Neuronal stem cell (in vitro differentiated cells): ENCODE results near the gene RANBP10.
"Not testable (repeated sequence)": the region's sequence is repeated elsewhere in the genome, so short reads cannot be mapped to it uniquely, and the experiment has no call there.

Experiments used
- DNase-seq: peaks from one replicate; pipeline ENCODE4 v3.0.0-alpha.2; 2013; ENCODE audit warnings: low spot score
- H2AFZ ChIP-seq: one replicate; pipeline ENCODE4 v1.6.1; 2013; ENCODE audit warnings: mild to moderate bottlenecking, low read length, inconsistent platforms
- H2AK5ac ChIP-seq: 2 replicates; pipeline ENCODE4 v1.6.1; 2013; ENCODE audit warnings: low read depth, mild to moderate bottlenecking, inconsistent platforms, low read length, moderate library complexity, mixed read lengths
- H2BK120ac ChIP-seq: 2 replicates; pipeline ENCODE4 v1.6.1; 2013; ENCODE audit warnings: low read depth, mild to moderate bottlenecking, inconsistent platforms, low read length, moderate library complexity, mixed read lengths
- H2BK12ac ChIP-seq: one replicate; pipeline ENCODE4 v1.6.1; 2013; ENCODE audit warnings: low read length, inconsistent platforms
- H2BK15ac ChIP-seq: 2 replicates; pipeline ENCODE4 v1.6.1; 2013; ENCODE audit warnings: mild to moderate bottlenecking, low read length, inconsistent platforms, mixed read lengths
- H2BK5ac ChIP-seq: one replicate; pipeline ENCODE4 v1.6.1; 2013; ENCODE audit warnings: inconsistent platforms, mild to moderate bottlenecking, low read length, moderate library complexity
- H3K14ac ChIP-seq: one replicate; pipeline ENCODE4 v1.6.1; 2013; ENCODE audit warnings: low read length, inconsistent platforms
- H3K18ac ChIP-seq: 2 replicates; pipeline ENCODE4 v1.6.1; 2013; ENCODE audit warnings: low read length, inconsistent platforms
- H3K23ac ChIP-seq: 2 replicates; pipeline ENCODE4 v1.6.1; 2013; ENCODE audit warnings: low read depth, mild to moderate bottlenecking, mixed read lengths, low read length, inconsistent platforms; ENCODE audit not compliant: poor library complexity
- H3K27ac ChIP-seq: replicated peaks from 3 replicates; pipeline ENCODE4 v1.5.1; 2013; ENCODE audit warnings: low read length, inconsistent platforms
- H3K27me3 ChIP-seq, 3 experiments: 2 replicates each; pipeline ENCODE4 v1.6.1; 2013; ENCODE audit warnings: low read length in 3 of 3, mild to moderate bottlenecking in 2 of 3, inconsistent platforms in 1 of 3, low read depth in 1 of 3, mixed read lengths in 1 of 3, moderate library complexity in 1 of 3; ENCODE audit not compliant: control insufficient read depth in 3 of 3, insufficient read depth in 3 of 3
- H3K36me3 ChIP-seq, 2 donors: replicated peaks in 1 of 2; 2 replicates each; pipeline ENCODE4 v1.6.1; 2013; ENCODE audit warnings: low read length in 2 of 2; ENCODE audit not compliant: control insufficient read depth in 2 of 2, insufficient read depth in 2 of 2
- H3K4ac ChIP-seq: 2 replicates; pipeline ENCODE4 v1.6.1; 2013; ENCODE audit warnings: inconsistent platforms, mild to moderate bottlenecking, low read length, moderate library complexity
- H3K4me1 ChIP-seq, 2 donors: 1 replicate in 1 of 2; 2 replicates in 1 of 2; pipeline ENCODE4 v1.6.1; 2013; ENCODE audit warnings: low read length in 2 of 2, low read depth in 1 of 2; ENCODE audit not compliant: control insufficient read depth in 2 of 2, insufficient read depth in 1 of 2
- H3K4me2 ChIP-seq: one replicate; pipeline ENCODE4 v1.6.1; 2013; ENCODE audit warnings: mild to moderate bottlenecking, low read length, inconsistent platforms; ENCODE audit not compliant: insufficient read depth, poor library complexity, severe bottlenecking
- H3K4me3 ChIP-seq, 2 donors: 2 replicates each; pipeline ENCODE4 v1.5.1; 2013; ENCODE audit warnings: low read length in 2 of 2, mild to moderate bottlenecking in 2 of 2, inconsistent platforms in 1 of 2, moderate library complexity in 1 of 2
- H3K79me1 ChIP-seq: one replicate; pipeline ENCODE4 v1.6.1; 2013; ENCODE audit warnings: low read depth, mild to moderate bottlenecking, inconsistent platforms, low read length, moderate library complexity
- H3K9ac ChIP-seq: one replicate; pipeline ENCODE4 v1.6.1; 2013; ENCODE audit warnings: mild to moderate bottlenecking, low read depth, low read length, inconsistent platforms; ENCODE audit not compliant: poor library complexity
- H3K9me3 ChIP-seq, 2 donors: replicated peaks in 1 of 2; 2 replicates each; pipeline versions ENCODE3 to v1.6.1; 2013; ENCODE audit warnings: low read length in 2 of 2, mild to moderate bottlenecking in 2 of 2, inconsistent platforms in 1 of 2, low read depth in 1 of 2, mixed read lengths in 1 of 2, moderate library complexity in 1 of 2; ENCODE audit not compliant: control insufficient read depth in 2 of 2, insufficient read depth in 1 of 2
- H4K8ac ChIP-seq: one replicate; pipeline ENCODE4 v1.6.1; 2013; ENCODE audit warnings: low read depth, mild to moderate bottlenecking, inconsistent platforms, low read length, moderate library complexity
- H4K91ac ChIP-seq: one replicate; pipeline ENCODE4 v1.6.1; 2013; ENCODE audit warnings: low read length, low read depth, mild to moderate bottlenecking, inconsistent platforms; ENCODE audit not compliant: poor library complexity
- WGBS, 2 donors: extraction: QIAGEN DNeasy Blood & Tissue Kit; methylation state at CpG; one replicate each; pipeline ENCODE4 v1.1.7; 2013; ENCODE audit warnings: missing lambda C conversion rate in 2 of 2, mixed read lengths in 1 of 2; ENCODE audit not compliant: insufficient read length in 2 of 2, insufficient replicate concordance in 1 of 2; ENCODE audit errors: extremely low coverage in 2 of 2; 5-methylcytosine and 5-hydroxymethylcytosine counted together

The RANBP10 gene

GRCh38 chr16:67697422-67698185 is 108.8 kb downstream of the RANBP10 start:
- Histone ChIP-seq H3K4ac (no peak overlapping the region), H3K4me1 (no peaks in the 10 kb centered on the region), H3K18ac (no peak overlapping the region), H3K14ac (no peak overlapping the region), H2BK12ac (no peak overlapping the region), H3K36me3 (peaks cover 3 to 19% of the 10 kb centered on the region in 2 donors), H3K79me1 (no peaks in the 10 kb centered on the region), H2BK5ac (no peak overlapping the region), H3K9ac (no peak overlapping the region), H2BK15ac (no peak overlapping the region), H3K9me3 (peaks cover 3 to 13% of the 10 kb centered on the region in 2 donors), H3K4me2 (no peak overlapping the region), H3K23ac (no peak overlapping the region), H2AFZ (no peak overlapping the region), H2BK120ac (no peak overlapping the region), H3K27ac (no peak overlapping the region), H4K91ac (no peak overlapping the region), H3K27me3 (no peaks in the 10 kb centered on the region), H3K4me3 (no peak overlapping the region), H2AK5ac (no peak overlapping the region), H4K8ac (no peak overlapping the region)
- no peak for DNase-seq
- WGBS, 2 donors, result no CpG with 5 or more reads among the region's 4 CpGs

GRCh38 chr16:67694611-67695010 is 111.7 kb downstream of the RANBP10 start:
- H3K9ac ChIP-seq, result no peak overlapping the region
- no peaks in the 10 kb centered on the region for H3K27me3 ChIP-seq
- no CpG with 5 or more reads among the region's 2 CpGs for WGBS, 2 donors
- H3K14ac ChIP-seq, result no peak overlapping the region
- no peak overlapping the region for H3K4ac ChIP-seq
- peaks cover 0 to 9% of the 10 kb centered on the region in 2 donors for H3K9me3 ChIP-seq
- no peak overlapping the region for H2AFZ ChIP-seq
- no peak overlapping the region for H2AK5ac ChIP-seq
- no peak overlapping the region for H2BK12ac ChIP-seq
- H3K23ac ChIP-seq, result no peak overlapping the region
- no peak overlapping the region for H4K8ac ChIP-seq
- no peaks in the 10 kb centered on the region for H3K79me1 ChIP-seq
- no peak for DNase-seq
- H2BK5ac ChIP-seq, result no peak overlapping the region
- H3K4me3 ChIP-seq, result no peak overlapping the region
- no peak overlapping the region for H2BK120ac ChIP-seq
- H3K36me3 ChIP-seq, result peaks cover 5 to 26% of the 10 kb centered on the region in 2 donors
- H3K18ac ChIP-seq, result no peak overlapping the region
- H2BK15ac ChIP-seq, result no peak overlapping the region
- H3K4me1 ChIP-seq, result no peaks in the 10 kb centered on the region
- no peak overlapping the region for H3K27ac ChIP-seq
- no peak overlapping the region for H3K4me2 ChIP-seq
- H4K91ac ChIP-seq, result no peak overlapping the region

GRCh38 chr16:67693517-67694285 is 112.7 kb downstream of the RANBP10 start:
- WGBS, 2 donors, result no CpG with 5 or more reads among the region's 8 CpGs
- H3K9me3 ChIP-seq, DNase-seq, H4K8ac ChIP-seq, H2AK5ac ChIP-seq, H2BK12ac ChIP-seq, H2BK15ac ChIP-seq, H3K18ac ChIP-seq, H3K27ac ChIP-seq, H4K91ac ChIP-seq, H3K4me1 ChIP-seq, H3K27me3 ChIP-seq, H2BK120ac ChIP-seq, H3K4me3 ChIP-seq, H3K4me2 ChIP-seq, H3K79me1 ChIP-seq, H3K14ac ChIP-seq, H3K4ac ChIP-seq, H2AFZ ChIP-seq, H3K9ac ChIP-seq, H3K23ac ChIP-seq, H2BK5ac ChIP-seq: not testable (repeated sequence)
- peaks cover 5 to 21% of the 10 kb centered on the region in 2 donors for H3K36me3 ChIP-seq

- DNase-seq, result no peak
- Histone ChIP-seq H3K4ac (no peak overlapping the region), H4K91ac (no peak overlapping the region), H2AK5ac (no peak overlapping the region), H3K27me3 (peaks cover 0 to 2% (median 0%) of the 10 kb centered on the region in 3 experiments), H3K4me1 (no peaks in the 10 kb centered on the region), H3K18ac (no peak overlapping the region), H2AFZ (no peak overlapping the region), H2BK15ac (no peak overlapping the region), H3K36me3 (peaks cover 25 to 48% of the 10 kb centered on the region in 2 donors), H4K8ac (no peak overlapping the region), H3K14ac (no peak overlapping the region), H3K9ac (no peak overlapping the region), H3K23ac (no peak overlapping the region), H3K79me1 (no peaks in the 10 kb centered on the region), H3K27ac (no peak overlapping the region), H3K4me2 (no peak overlapping the region), H3K9me3 (no peaks in the 10 kb centered on the region), H3K4me3 (no peak overlapping the region), H2BK120ac (no peak overlapping the region), H2BK12ac (no peak overlapping the region), H2BK5ac (no peak overlapping the region)
- WGBS, 2 donors, result no CpG with 5 or more reads among the region's 17 CpGs
These were observed 120.8 kb downstream of the RANBP10 start for GRCh38 chr16:67685388-67686112.
